Endodermal cell (in vitro differentiated cells): ENCODE results near the gene RASAL2. TPM values are rescaled to one million over a fixed set of nuclear protein-coding genes. Genes with fewer than 3 reads are reported as not detected.

ENCODE experiments used
- DNase-seq: peaks from one replicate; pipeline ENCODE4 v3.0.0-alpha.2; 2017
- H3K27ac ChIP-seq: 2 replicates; pipeline ENCODE4 v1.5.1; 2013; ENCODE audit warnings: mild to moderate bottlenecking, low read depth, low read length, moderate library complexity
- H3K27me3 ChIP-seq: 2 replicates; pipeline ENCODE4 v1.6.1; 2013; ENCODE audit warnings: mild to moderate bottlenecking, low read length, moderate library complexity; ENCODE audit not compliant: insufficient read depth, control insufficient read depth, poor library complexity, severe bottlenecking
- H3K36me3 ChIP-seq: 2 replicates; pipeline ENCODE4 v1.7.0; 2013; ENCODE audit warnings: mild to moderate bottlenecking, low read length, moderate library complexity; ENCODE audit not compliant: control insufficient read depth, insufficient read depth
- H3K4me1 ChIP-seq: one replicate; pipeline ENCODE4 v1.7.0; 2013; ENCODE audit warnings: low read length; ENCODE audit not compliant: control insufficient read depth, insufficient read depth
- H3K4me3 ChIP-seq: 2 replicates; pipeline ENCODE4 v1.5.1; 2013; ENCODE audit warnings: mild to moderate bottlenecking, low read length, moderate library complexity
- H3K9ac ChIP-seq: 2 replicates; pipeline ENCODE4 v1.6.1; 2013; ENCODE audit warnings: mild to moderate bottlenecking, low read length, moderate library complexity; ENCODE audit not compliant: poor library complexity, severe bottlenecking; ENCODE audit errors: extremely low read depth
- H3K9me3 ChIP-seq: 2 replicates; pipeline ENCODE4 v1.6.1; 2013; ENCODE audit warnings: mild to moderate bottlenecking, low read length, moderate library complexity; ENCODE audit not compliant: control insufficient read depth
- H3K27ac Mint-ChIP-seq: 2 replicates; pipeline ENCODE4 v1.8.0; 2020; ENCODE audit warnings: mixed read lengths
- H3K27me3 Mint-ChIP-seq: 2 replicates; pipeline ENCODE4 v1.8.0; 2021; ENCODE audit warnings: mild to moderate bottlenecking, mixed read lengths; ENCODE audit not compliant: insufficient read depth
- H3K36me3 Mint-ChIP-seq: 2 replicates; pipeline ENCODE4 v1.8.0; 2020; ENCODE audit warnings: low read depth, mixed read lengths
- H3K4me1 Mint-ChIP-seq: 2 replicates; pipeline ENCODE4 v1.8.0; 2020; ENCODE audit warnings: mixed read lengths
- H3K4me3 Mint-ChIP-seq: 2 replicates; pipeline ENCODE4 v1.8.0; 2020; ENCODE audit warnings: mild to moderate bottlenecking, moderate library complexity, mixed read lengths
- H3K9me3 Mint-ChIP-seq: 2 replicates; pipeline ENCODE4 v1.8.0; 2020; ENCODE audit warnings: mild to moderate bottlenecking, mixed read lengths
- CTCF ChIP-seq: fragments of 200-600 bp; sonication (generic); conservative IDR thresholded peaks from 2 replicates; pipeline ENCODE4 v1.5.0; 2021; ENCODE audit warnings: antibody characterized with exemption, mild to moderate bottlenecking
- WGBS, 2 experiments: methylation state at CpG; one replicate each; pipeline versions ENCODE4 v1.1.5 to v1.1.7; 2013; ENCODE audit warnings: missing lambda C conversion rate in 2 of 2, mixed read lengths in 1 of 2; ENCODE audit not compliant: insufficient coverage in 1 of 2, insufficient read length in 1 of 2; 5-methylcytosine and 5-hydroxymethylcytosine counted together
- total RNA-seq, 2 donors: library from RNA; stranded (reverse); fragmentation: NEBNext Ultra II Directional in 1 of 2; extraction: Animal tissue kit (Norgen Biotek cat#: 25700) in 1 of 2; gene quantifications; 2 replicates in 1 of 2; 3 replicates in 1 of 2; pipeline ENCODE4 v1.2.1, GENCODE V29; 2021

Gene RASAL2
- total RNA-seq, 2 donors from 2014 or later: 21.8 to 22.1 TPM

- Mint-ChIP-seq H3K9me3 (peaks cover 16% of the 10 kb centered on the region), H3K4me3 (no peak overlapping the region), H3K36me3 (peaks cover 17% of the 10 kb centered on the region), H3K4me1 (peaks cover 4% of the 10 kb centered on the region), H3K27ac (no peak overlapping the region), H3K27me3 (no peaks in the 10 kb centered on the region)
- no peak overlapping the region for H3K27ac ChIP-seq
- H3K36me3 ChIP-seq: no peaks in the 10 kb centered on the region
- H3K9ac ChIP-seq: no peak overlapping the region
- no peak for DNase-seq
- no peak overlapping the region for H3K4me3 ChIP-seq
- peaks cover 7% of the 10 kb centered on the region for H3K9me3 ChIP-seq
- no peaks in the 10 kb centered on the region for H3K4me1 ChIP-seq
- 95% methylated on average over 1 of the region's 1 CpG; no CpG with 5 or more reads in 1 of the 2 experiments for WGBS, 2 experiments
- TF ChIP-seq CTCF: no peak
- no peaks in the 10 kb centered on the region for H3K27me3 ChIP-seq
These were observed 318.5 kb downstream of the RASAL2 start for GRCh38 chr1:178412400-178412770.

GRCh38 chr1:178417858-178418257 lies 324.0 kb downstream of the RASAL2 start:
- H3K27me3 ChIP-seq: no peaks in the 10 kb centered on the region
- H3K4me3 ChIP-seq: no peak overlapping the region
- no peak overlapping the region for H3K27ac ChIP-seq
- no peaks in the 10 kb centered on the region for H3K4me1 ChIP-seq
- H3K4me1 Mint-ChIP-seq: peaks cover 2% of the 10 kb centered on the region
- H3K27ac Mint-ChIP-seq: no peak overlapping the region
- WGBS, 2 experiments: 100% methylated on average over 2 of the region's 2 CpGs; no CpG with 5 or more reads in 1 of the 2 experiments
- no peaks in the 10 kb centered on the region for H3K36me3 ChIP-seq
- no peak for TF ChIP-seq CTCF
- H3K4me3 Mint-ChIP-seq: no peak overlapping the region
- H3K9me3 Mint-ChIP-seq: peaks cover 8% of the 10 kb centered on the region
- peaks cover 7% of the 10 kb centered on the region for H3K9me3 ChIP-seq
- no peaks in the 10 kb centered on the region for H3K27me3 Mint-ChIP-seq
- H3K36me3 Mint-ChIP-seq: peaks cover 3% of the 10 kb centered on the region
- no peak for DNase-seq
- no peak overlapping the region for H3K9ac ChIP-seq

GRCh38 chr1:178418284-178418955 lies 324.5 kb downstream of the RASAL2 start:
- no peak overlapping the region for H3K9ac ChIP-seq
- Mint-ChIP-seq H3K27me3 (no peaks in the 10 kb centered on the region), H3K36me3 (peaks cover 3% of the 10 kb centered on the region), H3K9me3 (peaks cover 8% of the 10 kb centered on the region), H3K4me3 (no peak overlapping the region), H3K4me1 (peaks cover 2% of the 10 kb centered on the region), H3K27ac (no peak overlapping the region)
- no peak overlapping the region for H3K27ac ChIP-seq
- 83% methylated on average over 1 of the region's 1 CpG; no CpG with 5 or more reads in 1 of the 2 experiments for WGBS, 2 experiments
- H3K4me1 ChIP-seq: no peaks in the 10 kb centered on the region
- H3K4me3 ChIP-seq: no peak overlapping the region
- TF ChIP-seq CTCF: no peak
- H3K36me3 ChIP-seq: no peaks in the 10 kb centered on the region
- H3K9me3 ChIP-seq: peaks cover 7% of the 10 kb centered on the region
- H3K27me3 ChIP-seq: no peaks in the 10 kb centered on the region
- DNase-seq: no peak
